Esophagus muscularis mucosa (tissue), 4 donors: ENCODE measurements around the gene STOML1.

Experiments
- CTCF ChIP-seq, 3 experiments: fragments of 200-600 bp in 2 of 3; fragments of 450-650 bp in 1 of 3; sonication (generic) in 2 of 3; IDR thresholded peaks; one replicate each; pipeline ENCODE4 v1.5.1; 2017 to 2019; ENCODE audit warnings: antibody characterized with exemption in 3 of 3, mild to moderate bottlenecking in 2 of 3, moderate library complexity in 1 of 3
- EP300 ChIP-seq: sonication (generic); formaldehyde crosslinking; IDR thresholded peaks from one replicate; pipeline ENCODE4 v1.6.1; 2017; ENCODE audit warnings: antibody characterized with exemption
- POLR2A ChIP-seq: fragments of 450-650 bp; IDR thresholded peaks from one replicate; pipeline ENCODE4 v1.6.1; 2017; ENCODE audit warnings: antibody characterized with exemption, moderate library complexity, mild to moderate bottlenecking, low read depth

GRCh38 chr15:73944161-73945129 lies 47.6 kb downstream of the STOML1 start:
- TF ChIP-seq EP300 (no peak), CTCF (IDR thresholded peaks at IDR 0.05) (no peak), POLR2A (no peak)
